Choroid plexus epithelial cell (primary cell): ENCODE measurements around the gene LBH.

Source experiments
- DNase-seq: peaks from one replicate; pipeline ENCODE4 v3.0.0-alpha.2; 2010; ENCODE audit warnings: low read depth
- H3K4me3 ChIP-seq: 2 replicates; pipeline ENCODE4 v1.5.1; 2011; ENCODE audit warnings: low read depth, mild to moderate bottlenecking, control low read depth, low read length, moderate library complexity
- TF ChIP-seq, protein P1 (sequence below): conservative IDR thresholded peaks from 2 replicates; pipeline ENCODE4 v1.5.1; 2011; ENCODE audit warnings: low read depth, mild to moderate bottlenecking, control low read depth, inconsistent platforms, low read length, moderate library complexity

The LBH gene

DNA sequence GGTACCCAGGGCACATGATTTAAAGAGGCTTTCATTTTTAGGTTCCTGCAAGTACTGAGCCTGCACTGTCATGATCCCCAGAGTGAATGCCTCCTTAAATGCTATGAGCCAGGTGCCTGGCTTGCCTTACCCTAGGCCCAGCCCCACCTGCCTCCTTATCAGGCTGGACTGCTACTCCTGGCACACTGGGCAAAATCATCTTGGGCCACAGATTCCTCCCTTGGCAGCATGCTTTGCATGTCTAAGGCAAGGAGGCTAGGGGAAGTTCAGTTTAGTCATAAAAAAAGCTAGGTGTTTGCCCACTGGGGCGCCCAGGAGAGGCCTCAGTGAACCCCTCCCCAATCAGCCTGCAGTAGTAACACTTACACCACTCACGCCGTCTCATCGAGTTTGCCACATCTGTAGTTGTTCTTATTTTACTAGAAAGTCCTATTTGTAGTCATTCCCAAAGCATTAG is 45.1 kb downstream of the LBH start:
- H3K4me3 ChIP-seq = no peak overlapping the region
- TF ChIP-seq, protein P1, sequence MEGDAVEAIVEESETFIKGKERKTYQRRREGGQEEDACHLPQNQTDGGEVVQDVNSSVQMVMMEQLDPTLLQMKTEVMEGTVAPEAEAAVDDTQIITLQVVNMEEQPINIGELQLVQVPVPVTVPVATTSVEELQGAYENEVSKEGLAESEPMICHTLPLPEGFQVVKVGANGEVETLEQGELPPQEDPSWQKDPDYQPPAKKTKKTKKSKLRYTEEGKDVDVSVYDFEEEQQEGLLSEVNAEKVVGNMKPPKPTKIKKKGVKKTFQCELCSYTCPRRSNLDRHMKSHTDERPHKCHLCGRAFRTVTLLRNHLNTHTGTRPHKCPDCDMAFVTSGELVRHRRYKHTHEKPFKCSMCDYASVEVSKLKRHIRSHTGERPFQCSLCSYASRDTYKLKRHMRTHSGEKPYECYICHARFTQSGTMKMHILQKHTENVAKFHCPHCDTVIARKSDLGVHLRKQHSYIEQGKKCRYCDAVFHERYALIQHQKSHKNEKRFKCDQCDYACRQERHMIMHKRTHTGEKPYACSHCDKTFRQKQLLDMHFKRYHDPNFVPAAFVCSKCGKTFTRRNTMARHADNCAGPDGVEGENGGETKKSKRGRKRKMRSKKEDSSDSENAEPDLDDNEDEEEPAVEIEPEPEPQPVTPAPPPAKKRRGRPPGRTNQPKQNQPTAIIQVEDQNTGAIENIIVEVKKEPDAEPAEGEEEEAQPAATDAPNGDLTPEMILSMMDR = no peak
- DNase-seq = no peak

GRCh38 chr2:30277582-30277981 is 46.2 kb downstream of the LBH start:
- TF ChIP-seq, protein P1 = no peak
- no peak for DNase-seq
- H3K4me3 ChIP-seq = no peak overlapping the region

DNA sequence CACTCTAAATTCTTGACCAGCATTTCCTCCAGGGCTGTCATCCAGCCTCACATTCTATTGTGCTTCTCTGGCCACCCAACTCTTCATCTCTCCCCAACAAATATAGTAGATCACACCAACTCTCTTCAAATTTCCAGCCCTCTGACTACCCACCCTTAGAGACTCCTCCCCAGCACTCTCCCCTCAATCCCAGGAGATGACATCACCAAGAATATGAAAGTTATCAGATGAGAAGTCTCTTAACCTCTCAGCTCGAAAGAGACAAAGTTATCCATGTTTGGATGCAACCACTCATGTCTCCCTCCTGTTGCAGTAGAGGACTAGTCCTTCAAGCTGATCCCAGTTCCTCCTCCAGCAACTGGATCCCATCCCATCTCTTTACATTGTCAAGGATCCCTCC is 47.1 kb downstream of the LBH start:
- TF ChIP-seq, protein P1 = no peak
- no peak for DNase-seq
- H3K4me3 ChIP-seq = no peak overlapping the region

DNA sequence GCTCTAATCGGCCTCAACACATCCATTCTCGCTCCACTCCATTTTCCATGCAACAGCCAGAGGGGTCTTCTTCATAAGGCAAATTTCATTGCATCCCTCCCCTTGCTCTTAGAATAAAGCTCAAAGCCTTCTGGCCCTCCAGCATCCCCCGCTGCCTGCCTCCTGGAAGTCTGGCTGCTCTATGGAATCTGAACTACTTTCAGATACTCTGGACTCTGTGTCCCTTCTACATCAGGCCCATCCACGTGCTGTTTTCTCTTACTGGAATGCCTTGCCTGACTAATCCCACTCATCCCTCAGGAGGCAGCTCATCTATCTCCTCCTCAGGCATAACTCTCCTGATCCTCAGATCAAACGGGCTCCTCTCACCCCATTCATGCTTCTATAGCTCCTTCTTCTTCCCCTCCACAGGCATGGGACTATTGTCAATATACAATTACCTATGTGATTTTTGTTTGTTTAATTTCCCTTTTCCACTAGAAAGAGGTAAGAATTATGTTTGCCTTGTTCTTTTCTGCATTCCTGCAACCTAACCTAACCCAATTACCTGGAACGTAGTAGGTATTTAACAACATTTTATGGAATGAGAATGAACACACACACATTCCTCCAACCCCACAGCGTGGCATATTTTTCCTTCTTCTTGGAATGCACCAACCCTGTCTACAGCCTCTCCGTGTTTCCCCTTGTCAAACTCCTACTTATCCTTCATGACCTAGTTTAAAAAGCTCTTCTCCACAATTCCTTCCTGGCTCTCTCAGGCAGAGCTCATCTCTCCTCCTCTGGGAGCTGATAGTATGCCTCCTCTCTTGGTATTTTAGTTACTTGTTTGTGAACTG is 49.5 kb downstream of the LBH start:
- DNase-seq = no peak
- TF ChIP-seq, protein P1 = no peak
- no peak overlapping the region for H3K4me3 ChIP-seq

DNA sequence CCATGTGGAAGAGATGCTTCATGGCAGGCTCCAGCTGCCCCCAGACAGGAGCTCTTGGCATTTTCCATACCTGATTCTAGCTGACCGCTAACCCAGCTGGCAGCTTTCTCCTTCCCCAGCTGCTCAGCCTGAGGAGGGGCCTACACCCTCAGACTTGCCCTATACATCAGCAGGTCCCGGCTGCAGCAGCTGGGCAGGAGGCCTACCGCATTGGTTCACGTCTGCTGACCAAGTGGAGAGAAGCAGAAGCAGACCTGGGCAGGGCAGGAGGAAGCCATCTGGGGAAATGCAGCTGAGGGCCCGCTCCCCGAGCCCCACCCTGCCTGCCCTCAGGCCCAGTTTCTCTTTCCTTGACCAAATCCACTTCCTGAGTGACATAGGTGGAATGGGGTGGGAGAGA is 50.7 kb downstream of the LBH start:
- H3K4me3 ChIP-seq = no peak overlapping the region
- DNase-seq = no peak
- TF ChIP-seq, protein P1 = no peak

- DNase-seq = no peak
- H3K4me3 ChIP-seq = no peak overlapping the region
- TF ChIP-seq, protein P1 = no peak
These were observed 51.4 kb downstream of the LBH start for GRCh38 chr2:30282721-30283120.

- no peak for DNase-seq
- H3K4me3 ChIP-seq = no peak overlapping the region
- TF ChIP-seq, protein P1 = no peak
These were observed 52.7 kb downstream of the LBH start for GRCh38 chr2:30283931-30284565.
